Mesenteric fat pad (tissue), 1 donor: ENCODE results near the gene LRIG1. TPM values are rescaled to one million over a fixed set of nuclear protein-coding genes. Genes with fewer than 3 reads are reported as not detected.
A peak's percentile ranks its signal among the peaks of the same experiment; 100 is the strongest.

Experiments used
- DNase-seq: peaks from one replicate; pipeline ENCODE4 v3.0.0-alpha.2; 2020; ENCODE audit warnings: low spot score
- total RNA-seq: library from RNA; stranded (reverse); fragmentation: NEBNext Ultra II Directional; extraction: Animal tissue kit (Norgen Biotek cat#: 25700); gene quantifications from one replicate; pipeline ENCODE4 v1.2.1, GENCODE V29; 2021
- donor health status: DM: yes; HTN: yes; CAD: no.

LRIG1 gene
- total RNA-seq, 1 donor from 2014 or later, result 25.2 TPM

GRCh38 chr3:66404903-66405700 lies 95.7 kb downstream of the LRIG1 start:
- DNase-seq, result no peak

- DNase-seq, result peak; percentile 60
Measured at GRCh38 chr3:66404197-66404596, 96.6 kb downstream of the LRIG1 start.

GRCh38 chr3:66403323-66403990 lies 97.4 kb downstream of the LRIG1 start:
- DNase-seq, result no peak

- peak; percentile 87 for DNase-seq
Measured at GRCh38 chr3:66402596-66403290, 98.1 kb downstream of the LRIG1 start.

GRCh38 chr3:66401675-66402491 lies 98.9 kb downstream of the LRIG1 start:
- peak; percentile 82 for DNase-seq

GRCh38 chr3:66401157-66401550 lies 99.7 kb downstream of the LRIG1 start:
- DNase-seq, result peak; percentile 37

- peak; percentile 72 for DNase-seq
Measured at GRCh38 chr3:66400411-66401156, 100.2 kb downstream of the LRIG1 start.

- peak; percentile 62 for DNase-seq
Measured at GRCh38 chr3:66399529-66400232, 101.1 kb downstream of the LRIG1 start.

- DNase-seq, result peak; percentile 69
Measured at GRCh38 chr3:66398228-66399025, 102.4 kb downstream of the LRIG1 start.

GRCh38 chr3:66397745-66398144 lies 103.1 kb downstream of the LRIG1 start:
- DNase-seq, result peak; percentile 51

- peak; percentile 59 for DNase-seq
Measured at GRCh38 chr3:66396888-66397287, 103.9 kb downstream of the LRIG1 start.

GRCh38 chr3:66396161-66396760 lies 104.6 kb downstream of the LRIG1 start:
- DNase-seq, result peak; percentile 49

GRCh38 chr3:66395635-66396034 lies 105.2 kb downstream of the LRIG1 start:
- DNase-seq, result peak; percentile 73

- peak; percentile 49 for DNase-seq
Measured at GRCh38 chr3:66394753-66395249, 106.0 kb downstream of the LRIG1 start.

GRCh38 chr3:66394019-66394752 lies 106.6 kb downstream of the LRIG1 start:
- DNase-seq, result peak; percentile 41

- DNase-seq, result peak; percentile 28
Measured at GRCh38 chr3:66393333-66394005, 107.4 kb downstream of the LRIG1 start.

- DNase-seq, result no peak
Measured at GRCh38 chr3:66392966-66393332, 107.9 kb downstream of the LRIG1 start.
